Nucleus accumbens (tissue), 56 donors: ENCODE data around the gene UBAC1.

Source experiments
- DNase-seq, 56 donors: peaks; one replicate each; lab custom pipeline; 2025; lab: John Stamatoyannopoulos, UW

The UBAC1 gene

GRCh38 chr9:135961277-135961715 is at the start of gene UBAC1:
Gene UBAC1 (minus strand): TSS chr9:135961373. CDS start chr9:135961162, 211 bp downstream.
- peak; percentile 41 to 98 (median 94) for DNase-seq

DNA sequence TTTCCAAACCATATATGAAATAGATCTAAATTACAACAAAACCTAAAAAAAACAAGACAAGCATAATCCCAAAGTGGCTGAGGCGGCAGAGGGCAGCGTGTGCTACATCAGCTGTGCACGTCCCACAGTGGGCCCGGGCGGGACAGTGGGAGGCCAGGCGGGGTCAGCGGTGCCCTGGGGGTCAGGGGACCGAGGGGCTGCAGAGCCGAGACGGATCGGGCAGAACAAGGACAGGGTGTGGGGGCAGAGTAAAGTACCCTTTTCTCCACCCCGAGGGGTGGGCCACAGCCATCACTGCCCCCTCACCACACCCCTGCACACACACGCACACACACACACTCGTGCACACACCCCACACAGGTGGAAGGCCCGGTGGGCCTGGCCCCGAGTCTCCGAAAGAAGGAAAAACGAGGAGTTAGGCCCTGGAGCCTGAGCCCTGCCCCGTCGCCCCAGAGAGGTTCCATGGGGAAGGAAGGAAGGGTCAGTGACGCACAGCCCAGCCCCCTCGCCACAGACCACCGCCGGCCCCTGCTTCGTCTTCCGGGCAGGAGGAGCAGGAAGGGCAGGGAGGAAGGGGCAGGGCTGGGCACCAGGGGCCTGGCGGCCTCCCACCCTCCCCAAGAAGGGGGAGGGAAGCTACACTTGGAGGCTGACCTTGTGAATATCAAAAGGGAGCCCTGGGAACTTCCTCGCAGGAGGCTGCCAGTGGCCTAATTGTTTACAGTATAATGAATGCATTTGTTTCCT is 49.6 kb upstream of the UBAC1 start:
- DNase-seq, result no peak

- no peak for DNase-seq
Observed at GRCh38 chr9:136010176-136010575, 49.0 kb upstream of the UBAC1 start.

GRCh38 chr9:136009516-136009915 is 48.3 kb upstream of the UBAC1 start:
- DNase-seq, result no peak

DNA sequence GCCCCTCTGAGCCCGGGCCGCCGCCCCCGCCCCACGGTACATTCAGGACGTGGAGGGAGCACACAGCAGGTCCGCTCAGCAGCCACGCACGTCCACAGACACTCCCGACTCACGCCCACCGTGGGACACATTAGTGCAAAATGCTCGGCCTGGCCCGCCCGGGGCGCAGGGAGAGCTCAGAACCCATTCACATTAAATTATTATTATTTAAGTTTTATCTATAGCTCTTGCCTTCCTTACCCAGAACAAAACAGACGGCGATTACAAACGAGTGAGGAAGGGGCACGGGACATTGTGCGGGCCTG is 47.5 kb upstream of the UBAC1 start:
- no peak for DNase-seq

DNA sequence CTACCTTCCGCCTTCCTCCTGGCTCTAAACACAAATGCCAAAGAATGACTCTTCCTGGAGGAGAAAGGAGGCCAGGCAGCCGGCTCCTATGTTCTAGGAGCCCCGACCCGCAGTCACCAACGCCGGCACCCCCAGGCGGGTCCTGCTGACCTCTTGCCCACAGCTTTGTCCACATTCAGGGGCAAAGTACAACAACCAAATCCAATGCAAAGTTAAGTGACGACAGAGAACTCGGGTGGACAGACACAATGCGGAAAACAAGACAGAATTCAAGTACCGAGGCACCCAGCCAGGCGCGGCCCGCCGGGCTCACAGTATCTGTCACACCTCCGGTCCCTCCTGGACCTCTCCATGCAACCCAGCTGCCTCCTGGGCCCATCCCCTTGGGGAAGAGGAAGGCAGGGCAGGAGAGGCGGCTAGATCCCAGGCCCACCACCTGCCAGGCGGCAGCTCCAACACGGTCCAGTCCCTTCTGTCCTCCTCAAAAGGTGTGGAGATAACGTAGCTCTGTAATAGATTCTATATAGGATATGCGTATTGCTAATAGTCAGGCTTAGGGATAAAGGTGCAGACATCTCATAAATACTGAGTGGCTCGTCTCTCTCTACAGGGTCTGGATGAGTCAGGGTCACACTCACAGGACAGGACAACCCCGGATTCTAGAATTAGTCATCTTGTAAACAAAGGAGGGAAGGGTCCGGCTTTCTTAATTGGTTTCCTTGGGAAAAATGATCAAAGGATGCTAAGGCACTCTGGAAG is 46.9 kb upstream of the UBAC1 start:
- no peak for DNase-seq

GRCh38 chr9:136007276-136007933 is 46.2 kb upstream of the UBAC1 start:
- DNase-seq, result no peak

- no peak for DNase-seq
Observed at GRCh38 chr9:136006169-136006568, 45.0 kb upstream of the UBAC1 start.

DNA sequence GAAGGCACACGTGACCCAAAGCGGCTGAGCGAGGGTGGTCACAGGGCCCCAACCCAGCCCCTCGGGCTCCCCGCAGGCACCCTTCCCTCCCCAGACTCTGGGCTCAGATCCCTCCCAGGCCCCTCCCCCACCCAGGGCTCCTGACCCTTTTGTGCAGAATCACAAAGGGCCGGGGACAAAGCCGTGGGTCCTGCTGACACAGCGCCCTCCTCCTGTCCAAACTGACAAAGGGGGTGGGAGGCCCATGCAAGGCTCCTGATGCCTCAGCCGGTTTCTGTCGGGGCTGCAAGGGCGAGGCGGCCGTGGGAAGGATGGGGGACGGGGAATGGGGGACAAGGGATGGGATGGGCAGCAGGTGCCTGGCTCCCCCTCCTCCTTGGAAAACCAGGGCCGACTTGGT is 43.5 kb upstream of the UBAC1 start:
- DNase-seq, result no peak

GRCh38 chr9:136004219-136004618 is 43.0 kb upstream of the UBAC1 start:
- DNase-seq, result no peak

DNA sequence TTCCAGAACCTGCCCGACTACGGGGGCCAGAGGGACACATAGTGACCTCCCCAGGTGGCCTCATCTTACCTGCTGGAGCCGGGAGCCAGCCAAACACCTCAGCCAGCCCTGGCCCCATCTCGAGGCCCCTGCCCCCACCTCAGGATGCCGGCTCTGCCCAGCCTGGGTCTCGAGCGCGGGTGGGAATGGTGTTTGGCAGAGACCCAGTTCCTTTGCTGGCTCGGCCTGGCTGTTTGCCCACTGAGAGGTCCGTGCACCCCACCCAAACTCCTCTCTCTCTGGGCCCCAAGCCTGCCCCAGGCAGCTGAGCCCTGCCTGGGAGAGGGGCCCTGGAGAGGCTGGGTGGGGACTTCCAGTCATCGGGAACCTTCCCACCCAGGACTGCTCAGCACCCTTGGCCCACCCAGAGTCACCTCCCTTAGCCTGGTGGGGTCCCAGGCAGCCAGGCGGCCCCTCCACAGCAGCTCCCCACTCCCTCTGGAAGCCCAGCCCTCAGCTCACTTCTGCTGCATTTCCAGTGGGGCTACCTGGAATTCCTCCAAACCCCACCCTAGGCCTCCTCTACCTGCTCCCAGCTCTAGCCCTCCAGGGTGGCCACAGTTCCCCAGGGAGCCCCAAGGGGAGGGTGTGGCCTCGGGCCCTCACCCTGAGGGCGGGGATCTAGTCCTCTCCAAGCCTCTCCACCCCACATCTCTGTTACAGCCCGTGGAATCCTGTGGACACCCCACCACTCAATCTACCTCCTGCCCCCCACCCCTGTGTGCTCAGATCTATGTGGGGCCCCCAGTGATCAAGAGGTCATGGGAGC is 42.4 kb upstream of the UBAC1 start:
- no peak for DNase-seq

DNA sequence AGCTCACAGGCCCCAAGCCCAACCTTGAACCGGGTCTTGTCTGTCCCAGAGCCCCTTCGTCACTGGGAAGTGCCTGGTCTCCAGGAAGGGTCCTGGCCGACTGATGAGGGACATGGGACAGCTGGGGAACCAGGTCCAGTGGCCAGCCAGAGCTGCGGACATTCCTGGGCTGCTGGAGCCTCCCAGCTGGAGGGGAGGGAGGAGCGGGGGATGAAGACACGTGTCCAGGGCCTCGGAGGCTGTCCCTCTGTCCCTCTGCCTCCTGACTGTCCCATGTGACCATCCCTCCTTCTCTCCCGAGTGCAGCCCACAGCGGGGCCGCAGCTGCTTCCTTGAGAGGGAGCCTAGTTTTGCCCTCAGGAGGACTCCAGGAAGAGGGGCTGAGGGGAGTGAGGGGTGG is 41.7 kb upstream of the UBAC1 start:
- no peak for DNase-seq

DNA sequence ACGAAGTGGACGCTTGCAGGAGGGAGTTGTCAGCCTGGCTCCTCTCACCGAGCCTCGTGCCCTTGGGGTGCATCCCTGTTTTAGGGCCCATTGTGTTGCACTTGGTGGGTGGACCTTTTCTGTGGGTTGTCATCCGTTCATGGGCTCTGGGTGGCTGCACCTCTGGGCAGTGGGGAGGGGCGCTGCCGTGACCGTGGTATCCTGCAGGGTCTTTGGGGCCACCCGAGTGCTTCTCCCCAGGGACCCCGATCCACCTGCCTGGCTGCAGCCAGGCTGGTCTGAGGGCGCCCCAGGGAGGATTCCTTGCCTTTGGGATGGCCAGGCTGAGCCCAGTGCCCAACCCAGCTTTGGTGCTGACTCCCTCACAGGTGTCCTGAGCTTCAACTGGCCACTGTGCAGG is 41.0 kb upstream of the UBAC1 start:
- DNase-seq, result no peak

DNA sequence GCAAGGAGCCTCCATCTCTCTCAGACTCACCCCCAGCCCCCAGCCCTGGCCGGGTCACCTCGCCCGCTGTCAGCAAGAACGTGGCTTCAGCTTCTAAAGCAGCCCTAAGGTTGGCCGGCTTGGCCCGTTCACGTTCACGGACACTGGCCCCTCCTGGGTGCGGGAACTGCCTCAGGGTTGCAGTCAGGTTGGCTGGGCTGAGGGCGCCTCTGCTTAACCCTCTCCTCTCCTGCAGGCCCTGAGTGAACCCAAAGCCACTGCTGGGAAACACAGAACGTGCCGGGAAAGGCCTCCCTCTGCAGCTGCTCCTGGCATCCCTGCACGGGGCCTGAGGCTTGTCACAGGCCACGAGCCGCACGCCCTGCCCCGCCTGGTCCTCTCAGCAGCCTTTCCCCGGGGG is 40.1 kb upstream of the UBAC1 start:
- no peak for DNase-seq

- DNase-seq, result no peak
Observed at GRCh38 chr9:135998410-135999071, 37.4 kb upstream of the UBAC1 start.

DNA sequence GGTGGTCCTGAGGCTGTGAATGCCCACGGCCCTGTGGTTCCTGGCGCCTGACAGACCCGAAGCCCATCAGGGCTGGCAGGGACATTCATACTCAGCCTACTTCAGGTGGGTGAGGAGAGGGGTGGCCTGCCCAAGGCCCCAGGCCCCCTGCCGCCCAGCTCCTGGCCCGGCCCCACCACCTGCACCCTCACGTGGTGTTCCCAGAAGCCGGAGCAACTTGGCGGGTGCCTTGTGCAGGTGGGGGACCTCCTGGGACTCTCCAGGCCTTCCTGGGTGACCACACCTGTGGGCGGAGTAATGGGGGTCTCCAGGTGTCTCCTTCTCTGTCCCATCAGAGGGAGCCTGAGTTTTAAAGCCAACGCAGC is 36.8 kb upstream of the UBAC1 start:
- DNase-seq, result no peak

GRCh38 chr9:135997090-135998015 is 36.2 kb upstream of the UBAC1 start:
- DNase-seq, result no peak

- no peak for DNase-seq
Observed at GRCh38 chr9:135995816-135996215, 34.6 kb upstream of the UBAC1 start.

GRCh38 chr9:135994501-135995192 is 33.5 kb upstream of the UBAC1 start:
- DNase-seq, result no peak
